Pancreas (tissue), 10 donors: ENCODE results near the gene TAMALIN. TPM values are rescaled to one million over a fixed set of nuclear protein-coding genes. Genes with fewer than 3 reads are reported as not detected.

Experiments
- ATAC-seq, 4 donors: fragments of 200-7000 bp; cut with Tn5 transposase; one replicate each; pipeline versions ENCODE4 v1.8.0 to v1.9.1; 2020; ENCODE audit warnings: mild to moderate bottlenecking in 4 of 4, moderate library complexity in 4 of 4
- DNase-seq, 6 donors: peaks; one replicate each; pipeline ENCODE4 v3.0.0-alpha.2; 2020
- FAIRE-seq: peaks from 2 replicates; lab custom pipeline; 2012; peaks lifted over from hg19 to GRCh38; lab: Jason Lieb, UNC
- H3K27ac ChIP-seq, 4 donors: fragments of 200-600 bp; sonication (generic); 1 replicate in 3 of 4; 2 replicates in 1 of 4; pipeline versions ENCODE4 v1.5.0 to v1.8.0; 2020
- H3K27me3 ChIP-seq, 4 donors: fragments of 200-600 bp; one replicate each; pipeline ENCODE4 v1.8.0; 2021
- H3K36me3 ChIP-seq, 3 donors: fragments of 200-600 bp; sonication (generic) in 1 of 3; one replicate each; pipeline versions ENCODE4 v1.5.0 to v1.8.0; 2020 to 2021
- H3K4me1 ChIP-seq, 3 donors: fragments of 200-600 bp; one replicate each; pipeline ENCODE4 v1.8.0; 2021
- H3K4me3 ChIP-seq, 4 donors: fragments of 200-600 bp; sonication (generic) in 2 of 4; one replicate each; pipeline versions ENCODE4 v1.5.0 to v1.8.0; 2020 to 2021
- H3K9me3 ChIP-seq, 4 donors: fragments of 200-600 bp; one replicate each; pipeline ENCODE4 v1.8.0; 2021
- CTCF ChIP-seq, 4 donors: fragments of 200-600 bp; sonication (generic) in 3 of 4; IDR thresholded peaks; one replicate each; pipeline versions ENCODE4 v1.5.0 to v1.8.0; 2021; ENCODE audit warnings: antibody characterized with exemption in 4 of 4
- WGBS, 2 donors: extraction: QIAGEN DNeasy Blood & Tissue Kit; methylation state at CpG; one replicate each; pipeline ENCODE4 v1.1.7; 2013; 5-methylcytosine and 5-hydroxymethylcytosine counted together
- intact Hi-C, 3 donors: fragments of 100-400 bp; cut with DNase I; formaldehyde crosslinking; loops; one replicate each; pipeline versions ENCODE4 v1.11.1 to v1.14.2; 2022
- polyA plus RNA-seq, 2 donors: library from polyadenylated mRNA; stranded (reverse); fragments of 200-250 nt; gene quantifications; one replicate each; pipeline ENCODE4 v1.2.3, GENCODE V29; 2013
- total RNA-seq, 6 donors: library from RNA; stranded (reverse); fragmentation: NEBNext Ultra II Directional in 4 of 6; extraction: Animal tissue kit (Norgen Biotek cat#: 25700) in 4 of 6; gene quantifications; one replicate each; pipeline versions ENCODE4 v1.2.1 to v1.2.4, GENCODE V29; 2021 to 2023
- donor health status: healthy with polysubstance abuse.
- donor health status: DM: no; HTN: no; CAD: no; lungs with moderate emphysema.
- donor health status: DM: no; HTN: no; CAD: no.
- donor health status: control.
- donor health status: control.
- donor health status: Bipolar disorder and iron deficiency.
- donor health status: DM: yes; HTN: yes; CAD: no.
- donor health status: DM: no; HTN: no; CAD: no.
- donor health status: DM: no; HTN: no; CAD: no.
- donor health status: DM: yes; HTN: yes; CAD: no.

TAMALIN gene
- total and polyA plus RNA-seq, 8 donors, result 7.1 to 51.6 (median 13.6) TPM

- FAIRE-seq, result no peak
- WGBS, 2 donors, result 63 to 67% methylated on average over 13 of the region's 13 CpGs
- Histone ChIP-seq H3K9me3 (no peaks in the 10 kb centered on the region), H3K36me3 (no peaks in the 10 kb centered on the region), H3K4me3 (peak overlapping the region in 2 of 4 donors; percentile 28 to 41), H3K27ac (peak overlapping the region; percentile 82 to 94 (median 86)), H3K4me1 (peaks cover 6 to 25% (median 8%) of the 10 kb centered on the region in 3 donors), H3K27me3 (no peaks in the 10 kb centered on the region)
- TF ChIP-seq CTCF (IDR thresholded peaks at IDR 0.05), result no peak
- peak in 2 of 6 donors; percentile 34 to 52 for DNase-seq
- intact Hi-C loops, result no loop called here
- no peak for ATAC-seq
Measured at GRCh38 chr12:52033446-52034140, 26.8 kb downstream of the TAMALIN start.

GRCh38 chr12:52035190-52035589, 28.4 kb downstream of the TAMALIN start:
- peaks cover 6 to 26% (median 8%) of the 10 kb centered on the region in 3 donors for H3K4me1 ChIP-seq
- no peak for FAIRE-seq

GRCh38 chr12:52035926-52036325, 29.2 kb downstream of the TAMALIN start:
- ATAC-seq, result no peak
- H3K4me3 ChIP-seq, result no peak overlapping the region
- no peaks in the 10 kb centered on the region for H3K27me3 ChIP-seq
- TF ChIP-seq CTCF (IDR thresholded peaks at IDR 0.05), result no peak
- peak overlapping the region; percentile 79 to 90 (median 84) for H3K27ac ChIP-seq
- H3K4me1 ChIP-seq, result peaks cover 6 to 26% (median 8%) of the 10 kb centered on the region in 3 donors
- no peaks in the 10 kb centered on the region for H3K36me3 ChIP-seq
- intact Hi-C loops, result no loop called here
- 75 to 76% methylated on average over 2 of the region's 2 CpGs for WGBS, 2 donors
- no peak for FAIRE-seq
- peak in 1 of 6 donors; percentile 55 for DNase-seq
- H3K9me3 ChIP-seq, result no peaks in the 10 kb centered on the region

More at GRCh38 chr12:52035190-52035589, 28.4 kb downstream of the TAMALIN start:
- Histone ChIP-seq H3K4me3 (no peak overlapping the region), H3K36me3 (no peaks in the 10 kb centered on the region), H3K9me3 (no peaks in the 10 kb centered on the region), H3K27me3 (no peaks in the 10 kb centered on the region), H3K27ac (no peak overlapping the region)
- intact Hi-C loops, result no loop called here
- TF ChIP-seq CTCF (IDR thresholded peaks at IDR 0.05), result no peak
- DNase-seq (peak in 1 of 6 donors; percentile 11), ATAC-seq (no peak)
- 91 to 95% methylated on average over 4 of the region's 4 CpGs for WGBS, 2 donors

- no peaks in the 10 kb centered on the region for H3K27me3 ChIP-seq
- no peaks in the 10 kb centered on the region for H3K9me3 ChIP-seq
- H3K27ac ChIP-seq, result peak overlapping the region; percentile 79 to 90 (median 84)
- H3K4me3 ChIP-seq, result peak overlapping the region in 2 of 4 donors; percentile 60 to 63
- ATAC-seq (peak; percentile 66 to 72 (median 70)), FAIRE-seq (no peak), DNase-seq (peak; percentile 82 to 94 (median 91))
- no peaks in the 10 kb centered on the region for H3K36me3 ChIP-seq
- intact Hi-C loops, result no loop called here
- WGBS, 2 donors, result 3 to 4% methylated on average over 50 to 53 of the region's 53 CpGs
- H3K4me1 ChIP-seq, result peaks cover 8 to 26% (median 10%) of the 10 kb centered on the region in 3 donors
- TF ChIP-seq CTCF (IDR thresholded peaks at IDR 0.05), result no peak
Measured at GRCh38 chr12:52036587-52037171, 29.9 kb downstream of the TAMALIN start.
